Stomach (tissue), 9 donors: ENCODE results near the gene FADS2. TPM values are rescaled to one million over a fixed set of nuclear protein-coding genes. Genes with fewer than 3 reads are reported as not detected.

ENCODE experiments used
- DNase-seq, 2 donors: peaks; one replicate each; pipeline versions ENCODE4 v3.0.0 to v3.0.0-alpha.2; 2013 to 2019
- H3K27ac ChIP-seq, 5 donors: fragments of 200-600 bp in 4 of 5; sonication (generic) in 4 of 5; one replicate each; pipeline ENCODE4 v1.5.1; 2013 to 2019; ENCODE audit warnings: mild to moderate bottlenecking in 1 of 5, moderate library complexity in 1 of 5
- H3K27me3 ChIP-seq, 3 donors: fragments of 200-600 bp; sonication (generic); one replicate each; pipeline ENCODE4 v1.5.1; 2017 to 2019; ENCODE audit warnings: mixed run types in 1 of 3
- H3K36me3 ChIP-seq, 4 donors: fragments of 200-600 bp; sonication (generic); 1 replicate in 3 of 4; 2 replicates in 1 of 4; pipeline ENCODE4 v1.5.1; 2016 to 2019
- H3K4me1 ChIP-seq, 4 donors: fragments of 200-600 bp; sonication (generic); one replicate each; pipeline ENCODE4 v1.5.1; 2016 to 2019
- H3K4me3 ChIP-seq, 4 donors: fragments of 200-600 bp; sonication (generic) in 3 of 4; one replicate each; pipeline ENCODE4 v1.5.1; 2016 to 2019; ENCODE audit warnings: mild to moderate bottlenecking in 1 of 4
- H3K9me3 ChIP-seq, 4 donors: fragments of 200-600 bp; sonication (generic); one replicate each; pipeline ENCODE4 v1.5.1; 2016 to 2019
- CTCF ChIP-seq, 7 experiments: fragments of 450-650 bp in 4 of 7; fragments of 200-600 bp in 3 of 7; sonication (generic) in 3 of 7; IDR thresholded peaks; one replicate each; pipeline ENCODE4 v1.5.1; 2016 to 2019; ENCODE audit warnings: antibody characterized with exemption in 7 of 7, control low read depth in 2 of 7, mild to moderate bottlenecking in 1 of 7
- EP300 ChIP-seq: sonication (generic); formaldehyde crosslinking; IDR thresholded peaks from one replicate; pipeline ENCODE4 v1.6.1; 2017; ENCODE audit warnings: antibody characterized with exemption
- POLR2A ChIP-seq, 4 donors: fragments of 450-650 bp; IDR thresholded peaks; one replicate each; pipeline ENCODE4 v1.6.1; 2016; ENCODE audit warnings: antibody characterized with exemption in 4 of 4, control low read depth in 2 of 4, mild to moderate bottlenecking in 1 of 4, moderate library complexity in 1 of 4
- POLR2AphosphoS5 ChIP-seq, 3 donors: sonication (generic); formaldehyde crosslinking; IDR thresholded peaks; one replicate each; pipeline ENCODE4 v1.6.1; 2016; ENCODE audit warnings: antibody characterized with exemption in 3 of 3
- WGBS, 5 donors: extraction: QIAGEN DNeasy Blood & Tissue Kit in 3 of 5; methylation state at CpG; one replicate each; pipeline versions ENCODE4 v1.1.5 to v1.1.7; 2013 to 2018; 5-methylcytosine and 5-hydroxymethylcytosine counted together
- intact Hi-C: fragments of 100-400 bp; cut with DNase I; formaldehyde crosslinking; loops from one replicate; pipeline ENCODE4 v1.15.1; 2023; ENCODE audit warnings: low total_unique reads
- polyA plus RNA-seq, 3 donors: library from polyadenylated mRNA; stranded (reverse); fragments of 200-250 nt; gene quantifications; one replicate each; pipeline ENCODE4 v1.2.3, GENCODE V29; 2013
- total RNA-seq, 5 donors: library from RNA; depleted of rRNA; stranded (reverse); fragments of >200 nt; gene quantifications; one replicate each; pipeline versions ENCODE4 v1.1.0 to v1.2.3, GENCODE V29; 2014 to 2016
- donor health status: healthy with polysubstance abuse.
- donor health status: Bipolar disorder and iron deficiency.
- donor health status: healthy.

The FADS2 gene
- total and polyA plus RNA-seq, 8 donors = 3.5 to 17.1 (median 13.0) TPM; not detected in 1

GRCh38 chr11:61782841-61783240, 45.3 kb upstream of the FADS2 start:
- no peaks in the 10 kb centered on the region for H3K27me3 ChIP-seq
- H3K4me1 ChIP-seq = peaks cover under 1 to 10% (median 2%) of the 10 kb centered on the region in 4 donors
- intact Hi-C loops = no loop called here
- no peak for DNase-seq
- H3K4me3 ChIP-seq = no peak overlapping the region
- no peak for TF ChIP-seq POLR2A (IDR thresholded peaks at IDR 0.05)
- TF ChIP-seq POLR2AphosphoS5 (IDR thresholded peaks at IDR 0.05) = no peak
- no peak for TF ChIP-seq EP300
- no peak for TF ChIP-seq CTCF (IDR thresholded peaks at IDR 0.05)
- H3K9me3 ChIP-seq = no peaks in the 10 kb centered on the region
- peaks cover 60 to 100% (median 100%) of the 10 kb centered on the region in 4 donors for H3K36me3 ChIP-seq
- 76 to 88% (median 83%) methylated on average over 3 to 11 of the region's 11 CpGs for WGBS, 5 donors
- no peak overlapping the region for H3K27ac ChIP-seq

- intact Hi-C loops = no loop called here
- Histone ChIP-seq H3K4me1 (peaks cover 0 to 18% (median 6%) of the 10 kb centered on the region in 4 donors), H3K36me3 (peaks cover 55 to 100% (median 100%) of the 10 kb centered on the region in 4 donors), H3K27ac (no peak overlapping the region), H3K27me3 (no peaks in the 10 kb centered on the region), H3K9me3 (no peaks in the 10 kb centered on the region), H3K4me3 (no peak overlapping the region)
- no peak for DNase-seq
- TF ChIP-seq POLR2AphosphoS5 (IDR thresholded peaks at IDR 0.05) (no peak), EP300 (no peak), CTCF (IDR thresholded peaks at IDR 0.05) (no peak), POLR2A (IDR thresholded peaks at IDR 0.05) (no peak)
- 58 to 67% (median 64%) methylated on average over 6 to 13 of the region's 13 CpGs for WGBS, 5 donors
Measured at GRCh38 chr11:61783717-61784505, 44.2 kb upstream of the FADS2 start.

- H3K9me3 ChIP-seq = no peaks in the 10 kb centered on the region
- H3K4me1 ChIP-seq = peaks cover 0 to 23% (median 9%) of the 10 kb centered on the region in 4 donors
- no peak overlapping the region for H3K4me3 ChIP-seq
- H3K27me3 ChIP-seq = no peaks in the 10 kb centered on the region
- no peak for TF ChIP-seq CTCF (IDR thresholded peaks at IDR 0.05)
- no peak for TF ChIP-seq POLR2AphosphoS5 (IDR thresholded peaks at IDR 0.05)
- no peak for TF ChIP-seq EP300
- TF ChIP-seq POLR2A (IDR thresholded peaks at IDR 0.05) = no peak
- intact Hi-C loops = no loop called here
- no peak for DNase-seq
- WGBS, 5 donors = 56 to 68% (median 61%) methylated on average over 7 of the region's 7 CpGs
- H3K36me3 ChIP-seq = peaks cover 58 to 100% (median 100%) of the 10 kb centered on the region in 4 donors
- H3K27ac ChIP-seq = no peak overlapping the region
Measured at GRCh38 chr11:61784506-61784805, 43.6 kb upstream of the FADS2 start.

- intact Hi-C loops = no loop called here
- no peak for TF ChIP-seq POLR2AphosphoS5 (IDR thresholded peaks at IDR 0.05)
- TF ChIP-seq EP300 = no peak
- TF ChIP-seq CTCF (IDR thresholded peaks at IDR 0.05) = no peak
- TF ChIP-seq POLR2A (IDR thresholded peaks at IDR 0.05) = no peak
- H3K9me3 ChIP-seq = no peaks in the 10 kb centered on the region
- H3K4me1 ChIP-seq = peaks cover 3 to 35% (median 21%) of the 10 kb centered on the region in 4 donors
- H3K27ac ChIP-seq = no peak overlapping the region
- 66 to 80% (median 71%) methylated on average over 10 to 11 of the region's 11 CpGs for WGBS, 5 donors
- peak in 1 of 2 donors; percentile 8 for DNase-seq
- no peak overlapping the region for H3K4me3 ChIP-seq
- H3K27me3 ChIP-seq = no peaks in the 10 kb centered on the region
- peaks cover 66 to 96% (median 96%) of the 10 kb centered on the region in 4 donors for H3K36me3 ChIP-seq
Measured at GRCh38 chr11:61785837-61786402, 42.2 kb upstream of the FADS2 start.
